HCT116 (cell line): ENCODE measurements around the gene ATP1A1. TPM values are rescaled to one million over a fixed set of nuclear protein-coding genes. Genes with fewer than 3 reads are reported as not detected.

Experiments
- ATAC-seq: fragments of 200-7000 bp; cut with Tn5 transposase; 2 replicates; pipeline ENCODE4 v1.9.1; 2020; ENCODE audit warnings: mild to moderate bottlenecking, moderate library complexity
- Bru-seq: library from RNA; stranded (reverse); fragments of 400-500 nt; gene quantifications from one replicate; lab custom pipeline; 2021; lab: Mats Ljungman, UMichigan
- BruChase-seq, 2 experiments: library from RNA; stranded (reverse); fragments of 400-500 nt; gene quantifications; one replicate each; lab custom pipeline; 2021; lab: Mats Ljungman, UMichigan
- BruUV-seq: library from RNA; stranded (reverse); fragments of 400-500 nt; replicated peaks from 2 replicates; lab custom pipeline; 2021; lab: Mats Ljungman, UMichigan
- CTCF ChIA-PET: fragments of 300-600 bp; sonication (Branson Sonifier 250); formaldehyde crosslinking; loops from one replicate; lab custom pipeline; 2021; ENCODE audit warnings: antibody characterized with exemption; lab: Charles Lee
- POLR2A ChIA-PET: fragments of 300-600, 350-600 bp; sonication (Branson Sonifier 250); formaldehyde crosslinking; loops from one replicate; lab custom pipeline; 2021; ENCODE audit warnings: antibody characterized with exemption; lab: Charles Lee
- RAD21 ChIA-PET, 2 experiments: fragments of 300-600 bp; sonication (Branson Sonifier 250); formaldehyde crosslinking; loops; one replicate each; lab custom pipeline; 2023; ENCODE audit warnings: low total read pairs in 2 of 2; ENCODE audit not compliant: uncharacterized antibody in 2 of 2, unreplicated experiment in 2 of 2, low non-redundant PET in 1 of 2; lab: Charles Lee
- DNase-seq: peaks from one replicate; pipeline ENCODE4 v3.0.0-alpha.2; 2010; ENCODE audit warnings: low read depth, low spot score
- H2AFZ ChIP-seq: fragments of 200-600 bp; shearing (Covaris generic), sonication (generic); 2 replicates; pipeline ENCODE4 v1.6.1; 2017; ENCODE audit warnings: low read depth, mixed run types, mixed read lengths, antibody characterized with exemption, low read length; ENCODE audit not compliant: poor library complexity, severe bottlenecking
- H3K27ac ChIP-seq: 2 replicates; pipeline ENCODE4 v1.5.1; 2012; ENCODE audit warnings: low read depth, low read length
- H3K27me3 ChIP-seq: fragments of 200-600 bp; sonication (generic); 2 replicates; pipeline ENCODE4 v1.6.1; 2016; ENCODE audit warnings: mixed run types, low read length, mixed read lengths; ENCODE audit not compliant: insufficient read depth
- H3K36me3 ChIP-seq, 2 experiments: fragments of 200-500 bp in 1 of 2; fragments of 200-600 bp in 1 of 2; sonication (Bioruptor generic) in 1 of 2; sonication (generic) in 1 of 2; 2 replicates each; pipeline versions ENCODE4 v1.5.1 to v1.6.1; 2014 to 2016; ENCODE audit warnings: low read length in 2 of 2, inconsistent platforms in 1 of 2, mixed read lengths in 1 of 2, mixed run types in 1 of 2; ENCODE audit not compliant: insufficient read depth in 2 of 2, control insufficient read depth in 1 of 2
- H3K4me1 ChIP-seq, 2 experiments: fragments of 200-600 bp in 1 of 2; sonication (generic) in 1 of 2; 2 replicates each; pipeline versions ENCODE4 v1.5.1 to v1.6.1; 2012 to 2017; ENCODE audit warnings: low read length in 2 of 2, inconsistent platforms in 1 of 2, mild to moderate bottlenecking in 1 of 2, mixed read lengths in 1 of 2, mixed run types in 1 of 2, moderate library complexity in 1 of 2; ENCODE audit not compliant: insufficient read depth in 2 of 2, control insufficient read depth in 1 of 2
- H3K4me2 ChIP-seq: fragments of 200-600 bp; sonication (generic); 2 replicates; pipeline ENCODE4 v1.6.1; 2017; ENCODE audit warnings: mixed run types, low read length, mixed read lengths
- H3K4me3 ChIP-seq, 2 experiments: fragments of 200-600 bp in 1 of 2; sonication (generic) in 1 of 2; replicated peaks in 1 of 2; 2 replicates each; pipeline ENCODE4 v1.5.1; 2011 to 2016; ENCODE audit warnings: low read length in 2 of 2, control low read depth in 1 of 2, low read depth in 1 of 2, mild to moderate bottlenecking in 1 of 2, mixed read lengths in 1 of 2, mixed run types in 1 of 2
- H3K79me2 ChIP-seq: fragments of 200-600 bp; sonication (generic); 2 replicates; pipeline ENCODE4 v1.6.1; 2017; ENCODE audit warnings: mild to moderate bottlenecking, mixed run types, low read length, moderate library complexity, mixed read lengths; ENCODE audit not compliant: insufficient read depth
- H3K9ac ChIP-seq: fragments of 200-600 bp; sonication (generic); 2 replicates; pipeline ENCODE4 v1.6.1; 2016; ENCODE audit warnings: low read length, mixed read lengths
- H3K9me2 ChIP-seq: fragments of 200-600 bp; sonication (generic), shearing (Covaris generic); 2 replicates; pipeline ENCODE4 v1.6.1; 2017; ENCODE audit warnings: mixed run types, mild to moderate bottlenecking, moderate library complexity; ENCODE audit not compliant: insufficient read depth
- H3K9me3 ChIP-seq, 2 experiments: fragments of 200-500 bp in 1 of 2; fragments of 200-600 bp in 1 of 2; sonication (Bioruptor generic) in 1 of 2; sonication (generic) in 1 of 2; 2 replicates each; pipeline ENCODE4 v1.6.1; 2014 to 2017; ENCODE audit warnings: low read length in 2 of 2, mixed read lengths in 2 of 2, inconsistent platforms in 1 of 2, low read depth in 1 of 2, mild to moderate bottlenecking in 1 of 2, mixed run types in 1 of 2, moderate library complexity in 1 of 2; ENCODE audit not compliant: control insufficient read depth in 1 of 2, insufficient read depth in 1 of 2
- H4K20me1 ChIP-seq: fragments of 200-600 bp; sonication (generic), shearing (Covaris generic); 2 replicates; pipeline ENCODE4 v1.6.1; 2017; ENCODE audit warnings: mixed run types, mild to moderate bottlenecking, moderate library complexity; ENCODE audit not compliant: insufficient read depth
- CBX3 ChIP-seq: IDR thresholded peaks from 2 replicates; pipeline ENCODE4 v1.6.1; 2012; ENCODE audit warnings: low read depth
- CEBPB ChIP-seq: IDR thresholded peaks from 2 replicates; pipeline ENCODE4 v1.6.1; 2012; ENCODE audit warnings: low read depth
- EGR1 ChIP-seq: IDR thresholded peaks from 2 replicates; pipeline ENCODE4 v1.6.1; 2012; ENCODE audit warnings: low read depth
- EZH2 ChIP-seq: fragments of 200-600 bp; sonication (generic); IDR thresholded peaks from 2 replicates; pipeline ENCODE4 v1.6.1; 2017; ENCODE audit warnings: antibody characterized with exemption, mixed run types
- FOSL1 ChIP-seq: IDR thresholded peaks from 2 replicates; pipeline ENCODE4 v1.6.1; 2012; ENCODE audit warnings: low read depth
- JUND ChIP-seq: IDR thresholded peaks from 2 replicates; pipeline ENCODE4 v1.6.1; 2012
- MAX ChIP-seq: IDR thresholded peaks from 2 replicates; pipeline ENCODE4 v1.6.1; 2012
- POLR2A ChIP-seq: IDR thresholded peaks from 2 replicates; pipeline ENCODE4 v1.7.0; 2011; ENCODE audit warnings: borderline replicate concordance; ENCODE audit not compliant: insufficient read depth, insufficient read length; ENCODE audit errors: extremely low read depth
- POLR2AphosphoS5 ChIP-seq: IDR thresholded peaks from 2 replicates; pipeline ENCODE4 v1.6.1; 2011; ENCODE audit warnings: mild to moderate bottlenecking, low read depth, low read length, moderate library complexity
- RAD21 ChIP-seq: IDR thresholded peaks from 2 replicates; pipeline ENCODE4 v1.6.1; 2012; ENCODE audit warnings: low read depth, mild to moderate bottlenecking
- REST ChIP-seq: IDR thresholded peaks from 2 replicates; pipeline ENCODE4 v1.6.1; 2012; ENCODE audit warnings: low read depth
- SIN3A ChIP-seq: IDR thresholded peaks from 2 replicates; pipeline ENCODE4 v1.6.1; 2012; ENCODE audit warnings: low read depth
- SRF ChIP-seq: IDR thresholded peaks from 2 replicates; pipeline ENCODE4 v1.6.1; 2012; ENCODE audit warnings: low read depth
- ZBTB33 ChIP-seq: IDR thresholded peaks from 2 replicates; pipeline ENCODE4 v1.6.1; 2011; ENCODE audit warnings: mild to moderate bottlenecking, low read length, moderate library complexity; ENCODE audit not compliant: insufficient replicate concordance; ENCODE audit errors: extremely low read depth
- ZFX ChIP-seq: fragments of 450-650 bp; IDR thresholded peaks from 2 replicates; pipeline ENCODE4 v1.6.1; 2017
- ZNF274 ChIP-seq: fragments of 200-500 bp; sonication (Bioruptor generic); IDR thresholded peaks from 2 replicates; pipeline ENCODE4 v1.6.1; 2014; ENCODE audit warnings: mild to moderate bottlenecking, low read depth, low read length, inconsistent platforms
- intact Hi-C: fragments of 100-400 bp; cut with micrococcal nuclease; formaldehyde crosslinking; loops from 2 replicates; pipeline ENCODE4 v1.10.0; 2022
- long read RNA-seq: library from polyadenylated mRNA; unstranded; transcript quantifications from one replicate; pipeline ENCODE4 v2.0.0, GENCODE V29; 2021; ENCODE audit not compliant: unreplicated experiment
- polyA plus RNA-seq: library from polyadenylated mRNA; unstranded; fragments of >200 nt; gene quantifications from 2 replicates; pipeline ENCODE4 v1.2.1, GENCODE V29; 2012; ENCODE audit warnings: missing spikeins
- total RNA-seq: library from RNA; stranded (reverse); gene quantifications from one replicate; pipeline ENCODE4 v1.2.1, GENCODE V29; 2021; ENCODE audit not compliant: unreplicated experiment
- TF ChIP-seq, protein P1 (sequence below), 3 experiments: fragments of 200-600 bp in 1 of 3; sonication (generic) in 1 of 3; IDR thresholded peaks in 2 of 3; conservative IDR thresholded peaks in 1 of 3; 2 replicates each; pipeline ENCODE4 v1.5.1; 2012 to 2017; ENCODE audit warnings: low read depth in 2 of 3, low read length in 2 of 3, antibody characterized with exemption in 1 of 3, borderline replicate concordance in 1 of 3, control low read depth in 1 of 3, mild to moderate bottlenecking in 1 of 3, mixed read lengths in 1 of 3, mixed run types in 1 of 3, moderate library complexity in 1 of 3; ENCODE audit not compliant: insufficient read depth in 1 of 3

ATP1A1 gene
- total RNA-seq (290 TPM), Bru-seq, nascent RNA (percentile 94 among the genes with signal in this experiment), BruChase-seq, experiment 1, labeled RNA remaining after a 6-hour chase (percentile 97 among the genes with signal in this experiment), BruChase-seq, experiment 2, labeled RNA remaining after a 2-hour chase (percentile 94 among the genes with signal in this experiment)
- 325 and 338 TPM in 2 replicates for polyA plus RNA-seq
- long read RNA-seq, transcript ATP1A1-201 (23 exons, 3,654 nt): major isoform, 185 of 289 reads
- long read RNA-seq, partial matches to known transcripts: 88 of 289 reads
- long read RNA-seq, other reads (novel, unspliced or antisense): 14 of 289 reads

- CTCF ChIA-PET: interaction anchor here (1.5 kb wide), 1 partner anchor 234 kb away, joined by 3 read pairs; no protein-coding TSS in a partner anchor
- POLR2A ChIA-PET: interaction anchor here (1.0 kb wide), 2 partner anchors 8 to 163 kb away, joined by 3 read pairs; no protein-coding TSS in a partner anchor
- Histone ChIP-seq H4K20me1 (peaks cover 12% of the 10 kb centered on the region; the same call in 1 of the 2 replicates), H2AFZ (no peak within 1 kb of the TSS), H3K4me3 (peak within 1 kb of the TSS; percentile 68 to 81), H3K27me3 (no peaks in the 10 kb centered on the region), H3K4me2 (peak within 1 kb of the TSS; percentile 97), H3K4me1 (peaks cover 38 to 47% of the 10 kb centered on the region in 2 experiments), H3K9ac (peak within 1 kb of the TSS; percentile 90), H3K27ac (peak within 1 kb of the TSS; percentile 72), H3K79me2 (peaks cover 46% of the 10 kb centered on the region), H3K36me3 (no peaks in the 10 kb centered on the region; a peak in 1 of 4 replicates), H3K9me2 (no peaks in the 10 kb centered on the region), H3K9me3 (no peaks in the 10 kb centered on the region)
- intact Hi-C loops: no loop called here
- DNase-seq: peak; percentile 79
- ATAC-seq: peak; percentile 85
- RAD21 ChIA-PET: no interaction called here
- TSS peak; percentile 62 for BruUV-seq
- TF ChIP-seq, protein P1, sequence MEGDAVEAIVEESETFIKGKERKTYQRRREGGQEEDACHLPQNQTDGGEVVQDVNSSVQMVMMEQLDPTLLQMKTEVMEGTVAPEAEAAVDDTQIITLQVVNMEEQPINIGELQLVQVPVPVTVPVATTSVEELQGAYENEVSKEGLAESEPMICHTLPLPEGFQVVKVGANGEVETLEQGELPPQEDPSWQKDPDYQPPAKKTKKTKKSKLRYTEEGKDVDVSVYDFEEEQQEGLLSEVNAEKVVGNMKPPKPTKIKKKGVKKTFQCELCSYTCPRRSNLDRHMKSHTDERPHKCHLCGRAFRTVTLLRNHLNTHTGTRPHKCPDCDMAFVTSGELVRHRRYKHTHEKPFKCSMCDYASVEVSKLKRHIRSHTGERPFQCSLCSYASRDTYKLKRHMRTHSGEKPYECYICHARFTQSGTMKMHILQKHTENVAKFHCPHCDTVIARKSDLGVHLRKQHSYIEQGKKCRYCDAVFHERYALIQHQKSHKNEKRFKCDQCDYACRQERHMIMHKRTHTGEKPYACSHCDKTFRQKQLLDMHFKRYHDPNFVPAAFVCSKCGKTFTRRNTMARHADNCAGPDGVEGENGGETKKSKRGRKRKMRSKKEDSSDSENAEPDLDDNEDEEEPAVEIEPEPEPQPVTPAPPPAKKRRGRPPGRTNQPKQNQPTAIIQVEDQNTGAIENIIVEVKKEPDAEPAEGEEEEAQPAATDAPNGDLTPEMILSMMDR (IDR thresholded peaks at IDR 0.05 in 2 of 3, conservative IDR thresholded peaks at IDR 0.05 in 1 of 3; ENCODE audit: borderline replicate concordance in 1 of 3, insufficient read depth in 1 of 3, low read depth in 2 of 3, low read length in 2 of 3): 0 out of 6 replicates have a peak, but pooled peaks of 1 of the 3 experiments have one; percentile 15
- no peak for TF ChIP-seq SRF
- no peak for TF ChIP-seq REST
- TF ChIP-seq EZH2: no peak
- TF ChIP-seq MAX: peak; percentile 83
- TF ChIP-seq FOSL1: no peak
- TF ChIP-seq SIN3A: peak; percentile 76
- TF ChIP-seq ZNF274: no peak
- TF ChIP-seq RAD21: no peak
- TF ChIP-seq CBX3: no peak
- no peak for TF ChIP-seq CEBPB
- peak; percentile 97 for TF ChIP-seq POLR2AphosphoS5
- peak; percentile 85 for TF ChIP-seq POLR2A
- TF ChIP-seq ZBTB33: no peak
- no peak for TF ChIP-seq JUND
- TF ChIP-seq ZFX: peak; percentile 32; the same call in 1 of the 2 replicates
- TF ChIP-seq EGR1: peak; percentile 92
Measured at GRCh38 chr1:116372651-116373430, at the start of gene ATP1A1. Gene ATP1A1, plus strand, starts transcription at chr1:116373244. Its CDS starts 268 bp downstream, at chr1:116373512.
